ENCODE measurements around the gene PLA2G6. TPM values are rescaled to one million over a fixed set of nuclear protein-coding genes. Genes with fewer than 3 reads are reported as not detected.

The PLA2G6 gene
- total RNA-seq, 4 donors from 2014 or later = 30.7 to 327 (median 72.3) TPM

DNA sequence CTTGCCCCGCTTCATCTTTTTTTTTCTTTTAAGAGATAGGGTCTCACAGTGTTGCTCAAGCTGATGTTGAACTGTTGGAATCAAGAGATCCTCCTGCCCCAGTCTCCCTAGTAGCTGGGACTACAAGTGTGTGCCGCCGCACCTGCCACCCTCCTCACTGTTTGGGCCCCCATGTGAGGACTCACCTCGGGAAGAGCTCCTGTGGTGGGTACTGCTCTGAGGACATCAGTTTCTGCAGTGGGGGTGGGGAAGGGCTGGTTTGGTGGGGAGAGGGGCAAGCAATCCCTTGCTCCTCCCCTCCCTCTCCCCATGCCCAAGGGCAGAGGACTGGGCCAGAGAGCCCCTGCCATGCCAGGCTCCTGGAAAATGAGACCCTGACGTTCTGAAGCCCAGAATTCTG lies 96.1 kb downstream of the PLA2G6 start:
- no peaks in the 10 kb centered on the region for H3K36me3 ChIP-seq
- DNase-seq = no peak
- intact Hi-C loops (cut with DNase I; ENCODE audit: low total_unique reads) = no loop called here
- peaks cover 40% of the 10 kb centered on the region for H3K27me3 ChIP-seq
- no peak overlapping the region for H3K27ac ChIP-seq
- H3K4me3 ChIP-seq = no peak overlapping the region
- WGBS, 2 donors (ENCODE audit: low coverage in 1 of 2) = 70% methylated on average over 5 of the region's 5 CpGs; no CpG with 5 or more reads in 1 of the 2 donors
- no peaks in the 10 kb centered on the region for H3K9me3 ChIP-seq
- no peak for TF ChIP-seq POLR2A (IDR thresholded peaks at IDR 0.05)
- TF ChIP-seq POLR2AphosphoS5 (IDR thresholded peaks at IDR 0.05) = no peak
- TF ChIP-seq CTCF (IDR thresholded peaks at IDR 0.05) = no peak
- no peak for TF ChIP-seq EP300 (IDR thresholded peaks at IDR 0.05; ENCODE audit: low read depth)
- in situ Hi-C loops (cut with MboI; ENCODE audit: low pct_ligation_motif_present in 1 of 4, low pct_unique_long_range_greater_than_20kb in 1 of 4, low sequenced_read_pairs in 3 of 4) = no loop called here
- H3K4me1 ChIP-seq = peaks cover 4 to 31% (median 25%) of the 10 kb centered on the region in 4 donors

DNA sequence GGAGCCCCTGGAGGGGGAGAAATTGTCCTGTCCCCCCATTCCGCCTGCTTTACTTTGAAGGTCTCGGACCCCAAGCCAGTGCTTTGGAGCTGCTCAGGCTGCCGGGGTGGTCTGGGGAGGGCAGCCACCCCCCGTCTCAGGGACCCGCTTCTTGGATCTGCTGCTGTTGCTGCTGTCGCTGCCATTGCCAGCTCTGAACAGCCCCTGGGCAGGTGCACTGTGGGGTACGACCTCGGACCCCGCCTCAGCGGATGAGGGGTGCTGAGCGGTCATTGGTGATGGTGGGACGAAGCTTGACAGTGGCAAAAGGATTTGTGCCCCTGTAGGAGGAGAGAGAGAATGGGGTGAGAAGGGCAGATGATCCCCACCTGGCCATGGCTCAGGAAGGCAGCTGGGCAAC lies 96.6 kb downstream of the PLA2G6 start:
- Histone ChIP-seq H3K27me3 (peaks cover 41% of the 10 kb centered on the region), H3K4me1 (peaks cover 4 to 31% (median 25%) of the 10 kb centered on the region in 4 donors), H3K4me3 (no peak overlapping the region), H3K36me3 (no peaks in the 10 kb centered on the region), H3K27ac (no peak overlapping the region), H3K9me3 (no peaks in the 10 kb centered on the region)
- no peak for DNase-seq
- in situ Hi-C loops (cut with MboI; ENCODE audit: low pct_ligation_motif_present in 1 of 4, low pct_unique_long_range_greater_than_20kb in 1 of 4, low sequenced_read_pairs in 3 of 4) (no loop called here), intact Hi-C loops (cut with DNase I; ENCODE audit: low total_unique reads) (no loop called here)
- WGBS, 2 donors (ENCODE audit: low coverage in 1 of 2) = 95% methylated on average over 12 of the region's 12 CpGs; no CpG with 5 or more reads in 1 of the 2 donors
- TF ChIP-seq POLR2A (IDR thresholded peaks at IDR 0.05) (no peak), POLR2AphosphoS5 (IDR thresholded peaks at IDR 0.05) (no peak), EP300 (IDR thresholded peaks at IDR 0.05; ENCODE audit: low read depth) (no peak), CTCF (IDR thresholded peaks at IDR 0.05) (no peak)

DNA sequence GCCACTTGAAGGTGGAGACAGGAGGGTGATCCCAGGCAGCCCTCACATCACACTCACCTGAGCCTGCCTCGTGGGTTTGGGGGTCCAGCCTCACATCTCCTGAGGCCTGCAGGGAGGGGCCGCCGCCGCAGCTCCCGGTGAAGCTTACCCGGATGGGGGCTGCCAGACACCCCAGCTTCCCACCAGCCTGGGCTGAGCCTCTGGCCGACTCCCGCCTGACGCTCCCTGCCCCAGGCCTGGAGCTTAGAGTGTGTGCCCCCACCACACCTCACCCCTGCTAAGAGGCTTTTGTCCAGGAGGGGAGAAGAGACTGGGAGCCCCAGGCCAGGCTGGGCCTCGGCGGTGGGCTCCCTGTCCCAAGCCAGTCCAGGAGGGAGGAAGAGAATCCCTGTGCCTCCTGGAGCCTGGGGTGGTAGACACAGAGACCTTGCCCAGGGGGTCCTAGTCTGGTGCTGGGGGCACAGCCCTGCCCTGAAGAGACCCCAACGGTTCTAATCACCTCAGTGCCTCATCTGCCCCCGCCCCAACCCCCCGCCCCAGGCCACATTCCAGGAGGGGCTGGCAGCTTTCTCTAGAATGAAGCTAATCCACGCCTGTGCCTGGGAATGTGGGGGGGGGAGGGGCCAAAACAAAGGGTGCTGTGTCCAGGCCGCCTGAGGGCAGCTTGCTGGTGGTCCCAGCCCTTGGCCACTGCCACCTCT lies 97.5 kb downstream of the PLA2G6 start, which contains the start of gene SLC16A8:
SLC16A8 (minus strand) TSS at position 254 of the 701 bp plus-strand sequence. CDS start 1,311 bp downstream, outside the sequence.
- WGBS, 2 donors (ENCODE audit: low coverage in 1 of 2) = 81% methylated on average over 13 of the region's 16 CpGs; no CpG with 5 or more reads in 1 of the 2 donors
- Histone ChIP-seq H3K27me3 (peaks cover 37% of the 10 kb centered on the region), H3K9me3 (no peaks in the 10 kb centered on the region), H3K36me3 (no peaks in the 10 kb centered on the region), H3K27ac (no peak within 1 kb of the TSS), H3K4me3 (no peak within 1 kb of the TSS), H3K4me1 (peaks cover 4 to 30% (median 25%) of the 10 kb centered on the region in 4 donors)
- no peak for DNase-seq
- in situ Hi-C loops (cut with MboI; ENCODE audit: low pct_ligation_motif_present in 1 of 4, low pct_unique_long_range_greater_than_20kb in 1 of 4, low sequenced_read_pairs in 3 of 4) (no loop called here), intact Hi-C loops (cut with DNase I; ENCODE audit: low total_unique reads) (no loop called here)
- TF ChIP-seq POLR2A (IDR thresholded peaks at IDR 0.05) (no peak), EP300 (IDR thresholded peaks at IDR 0.05; ENCODE audit: low read depth) (no peak), CTCF (IDR thresholded peaks at IDR 0.05) (no peak), POLR2AphosphoS5 (IDR thresholded peaks at IDR 0.05) (no peak)

- H3K27me3 ChIP-seq = peaks cover 28% of the 10 kb centered on the region
- WGBS, 2 donors (ENCODE audit: low coverage in 1 of 2) = 84% methylated on average over 24 of the region's 24 CpGs; no CpG with 5 or more reads in 1 of the 2 donors
- peaks cover 4 to 22% (median 21%) of the 10 kb centered on the region in 4 donors for H3K4me1 ChIP-seq
- in situ Hi-C loops (cut with MboI; ENCODE audit: low pct_ligation_motif_present in 1 of 4, low pct_unique_long_range_greater_than_20kb in 1 of 4, low sequenced_read_pairs in 3 of 4) (no loop called here), intact Hi-C loops (cut with DNase I; ENCODE audit: low total_unique reads) (no loop called here)
- H3K9me3 ChIP-seq = no peaks in the 10 kb centered on the region
- no peaks in the 10 kb centered on the region for H3K36me3 ChIP-seq
- H3K4me3 ChIP-seq = no peak overlapping the region
- TF ChIP-seq EP300 (IDR thresholded peaks at IDR 0.05; ENCODE audit: low read depth) = no peak
- TF ChIP-seq CTCF (IDR thresholded peaks at IDR 0.05) = no peak
- DNase-seq = no peak
- H3K27ac ChIP-seq = no peak overlapping the region
Observed at GRCh38 chr22:38082986-38083710, 98.5 kb downstream of the PLA2G6 start.
